Activated naive CD4-positive, alpha-beta T cell treated with anti-CD3 and anti-CD28 coated beads for 36 hours (primary cell): ENCODE data around the gene IGIP. TPM values are rescaled to one million over a fixed set of nuclear protein-coding genes. Genes with fewer than 3 reads are reported as not detected.
"Not testable (repeated sequence)": the region's sequence is repeated elsewhere in the genome, so short reads cannot be mapped to it uniquely, and the experiment has no call there.

ENCODE experiments used
- CTCF ChIA-PET: fragments of 350-600 bp; sonication (Branson Sonifier 250); formaldehyde crosslinking; loops from one replicate; lab custom pipeline; 2021; ENCODE audit warnings: antibody characterized with exemption; lab: Charles Lee
- DNase-seq: peaks from one replicate; pipeline ENCODE4 v3.0.0-alpha.2; 2020
- H3K27ac Mint-ChIP-seq: one replicate; pipeline ENCODE4 v1.8.0; 2021; ENCODE audit warnings: mild to moderate bottlenecking, mixed read lengths
- H3K27me3 Mint-ChIP-seq: one replicate; pipeline ENCODE4 v1.8.0; 2021; ENCODE audit warnings: low read depth, mixed read lengths
- H3K36me3 Mint-ChIP-seq: one replicate; pipeline ENCODE4 v1.8.0; 2021; ENCODE audit warnings: low read depth, mixed read lengths
- H3K4me1 Mint-ChIP-seq: one replicate; pipeline ENCODE4 v1.8.0; 2021; ENCODE audit warnings: low read depth, mixed read lengths
- H3K4me3 Mint-ChIP-seq: one replicate; pipeline ENCODE4 v1.8.0; 2021; ENCODE audit warnings: mild to moderate bottlenecking, moderate library complexity, mixed read lengths
- H3K9me3 Mint-ChIP-seq: one replicate; pipeline ENCODE4 v1.8.0; 2021; ENCODE audit warnings: mixed read lengths
- intact Hi-C: fragments of 100-400 bp; cut with micrococcal nuclease; formaldehyde crosslinking; loops from one replicate; pipeline ENCODE4 v1.15.1; 2023
- total RNA-seq, 2 experiments: library from RNA; stranded (reverse); gene quantifications; one replicate each; pipeline ENCODE4 v1.2.3, GENCODE V29; 2021

Gene IGIP
- total RNA-seq, 2 experiments from 2014 or later, result 1.4 to 1.6 TPM

DNA sequence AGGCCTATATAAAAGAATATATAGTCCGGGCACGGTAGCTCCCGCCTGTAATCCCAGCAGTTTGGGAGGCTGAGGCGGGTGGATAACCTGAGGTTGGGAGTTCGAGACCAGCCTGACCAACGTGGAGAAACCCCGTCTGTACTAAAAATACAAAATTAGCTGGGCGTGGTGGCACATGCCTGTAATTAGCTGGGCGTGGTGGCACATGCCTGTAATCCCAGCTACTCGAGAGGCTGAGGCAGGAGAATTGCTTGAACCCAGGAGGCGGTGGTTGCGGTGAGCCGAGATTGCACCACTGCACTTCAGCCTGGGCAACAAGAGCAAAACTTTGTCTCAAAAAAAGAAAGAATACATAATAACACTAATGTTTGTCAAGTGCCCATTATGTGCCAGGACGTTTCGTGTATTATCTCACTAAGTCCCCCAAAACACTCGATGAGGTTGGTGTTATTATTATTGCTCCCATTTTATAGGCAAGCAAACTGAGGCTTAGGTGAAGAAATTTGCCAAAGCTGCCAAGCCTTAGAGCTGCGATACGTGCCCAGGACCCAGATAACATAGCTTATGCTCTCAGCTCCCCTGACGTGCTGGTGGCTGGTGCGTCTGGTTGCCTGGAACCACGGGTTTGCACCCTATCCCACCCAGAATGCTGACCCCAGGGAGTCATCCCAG is 29.1 kb downstream of the IGIP start:
- DNase-seq, H3K27me3 Mint-ChIP-seq, H3K27ac Mint-ChIP-seq, H3K4me1 Mint-ChIP-seq, H3K36me3 Mint-ChIP-seq, H3K4me3 Mint-ChIP-seq, H3K9me3 Mint-ChIP-seq: not testable (repeated sequence)
- intact Hi-C loops, result loop anchor here (10.0 kb wide), 1 partner anchor 310 kb away; no protein-coding TSS in a partner anchor
- CTCF ChIA-PET, result interaction anchor here (0.8 to 8.7 kb wide), 5 partner anchors 9 to 112 kb away, joined by 3 to 79 read pairs (median 5); partner anchors contain the start of gene NRG2

DNA sequence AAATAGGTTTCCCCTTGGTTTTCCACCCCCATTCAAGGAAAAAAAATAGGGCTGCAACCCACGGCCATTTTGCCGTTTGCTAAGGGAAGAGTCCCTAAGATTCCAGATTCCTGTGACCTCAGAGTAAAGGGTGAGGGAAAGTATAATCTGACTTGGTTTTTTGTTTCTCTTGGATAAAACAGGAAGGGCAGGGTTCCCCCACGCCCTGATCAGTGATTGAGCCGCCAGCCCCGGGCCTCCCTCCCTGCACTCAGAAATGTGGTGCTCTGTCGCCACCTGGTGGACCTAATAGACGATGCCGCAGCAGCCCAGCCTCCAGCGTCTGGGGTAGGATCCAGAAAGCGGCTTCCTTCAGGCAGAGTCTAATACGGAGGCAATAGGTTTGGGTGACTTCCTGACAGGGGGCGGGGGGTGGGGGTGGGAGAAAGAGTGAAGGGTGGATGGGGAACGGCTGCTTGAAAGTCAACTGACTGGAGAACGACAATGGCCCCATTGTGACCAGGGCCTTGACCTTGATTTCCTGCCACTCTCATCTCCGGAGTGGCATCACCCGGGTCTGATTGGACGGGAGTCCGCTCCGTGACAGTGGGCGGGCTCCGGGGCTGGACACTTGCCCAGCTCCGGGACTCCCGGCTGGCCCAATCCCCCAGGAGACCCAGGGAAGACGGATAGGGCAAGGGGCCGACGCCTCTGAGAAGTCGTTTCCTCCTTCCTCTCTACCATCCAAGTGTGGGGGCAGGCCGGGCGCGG is 31.5 kb downstream of the IGIP start:
- H3K9me3 Mint-ChIP-seq, result no peaks in the 10 kb centered on the region
- CTCF ChIA-PET, result interaction anchor here (0.6 to 8.7 kb wide), 8 partner anchors 12 to 982 kb away, joined by 3 to 79 read pairs (median 6); no protein-coding TSS in a partner anchor
- no peak overlapping the region for H3K27ac Mint-ChIP-seq
- peak overlapping the region; percentile 42 for H3K4me3 Mint-ChIP-seq
- H3K4me1 Mint-ChIP-seq, result peaks cover 4% of the 10 kb centered on the region
- no peaks in the 10 kb centered on the region for H3K36me3 Mint-ChIP-seq
- DNase-seq, result peak; percentile 94
- intact Hi-C loops, result loop anchor here (1.0 to 10.0 kb wide), 8 partner anchors 13 to 382 kb away; partner anchors contain the start of gene NRG2
- H3K27me3 Mint-ChIP-seq, result no peaks in the 10 kb centered on the region

DNA sequence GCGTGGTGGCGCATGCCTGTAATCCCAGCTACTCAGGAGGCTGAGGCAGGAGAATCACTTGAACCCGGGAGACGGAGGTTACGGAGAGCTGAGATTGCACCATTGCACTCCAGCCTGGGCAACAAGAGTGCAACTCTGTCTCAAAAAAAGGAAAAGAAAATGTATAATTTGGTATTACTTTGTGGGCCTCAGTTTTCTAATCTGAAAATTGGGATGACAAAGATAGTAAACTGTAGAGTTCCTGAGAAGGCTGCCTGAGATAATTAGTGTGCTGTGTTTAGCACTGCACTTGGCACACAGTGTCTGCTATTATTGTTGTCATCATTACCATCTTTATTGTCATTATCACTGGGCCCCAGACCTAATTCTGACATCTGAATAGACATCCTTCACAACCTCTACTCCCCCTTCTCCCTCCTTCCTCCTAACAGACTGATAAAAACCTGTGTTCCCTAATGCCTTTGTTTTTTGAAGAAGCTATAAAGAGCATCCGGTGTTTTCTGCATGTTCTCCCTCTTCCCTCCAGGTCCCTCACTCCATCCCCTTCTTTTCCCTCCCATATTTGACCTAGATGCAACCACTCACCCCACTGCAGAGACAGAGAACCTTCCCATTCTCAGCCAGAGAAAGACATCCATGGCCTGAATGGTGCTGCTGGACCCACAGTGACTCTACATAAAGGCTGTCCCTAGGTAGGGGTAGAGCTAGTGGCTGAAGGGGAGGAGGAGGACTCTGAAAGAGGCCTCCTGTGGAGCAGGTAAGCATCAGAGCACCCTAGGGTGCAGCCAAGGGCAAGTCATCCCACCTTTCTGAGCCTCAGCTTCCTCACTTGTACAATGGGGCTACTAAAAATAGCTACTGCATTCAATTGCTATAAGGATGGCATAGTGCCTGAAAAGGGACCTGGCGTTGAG is 33.5 kb downstream of the IGIP start:
- H3K27me3 Mint-ChIP-seq, result no peaks in the 10 kb centered on the region
- intact Hi-C loops, result loop anchor here (10.0 kb wide), 1 partner anchor 314 kb away; no protein-coding TSS in a partner anchor
- no peak for DNase-seq
- H3K27ac Mint-ChIP-seq, result no peak overlapping the region
- CTCF ChIA-PET, result interaction anchor here (0.6 to 8.7 kb wide), 7 partner anchors 14 to 600 kb away, joined by 3 to 79 read pairs (median 7); no protein-coding TSS in a partner anchor
- H3K9me3 Mint-ChIP-seq, result no peaks in the 10 kb centered on the region
- H3K4me3 Mint-ChIP-seq, result no peak overlapping the region
- peaks cover 4% of the 10 kb centered on the region for H3K4me1 Mint-ChIP-seq
- no peaks in the 10 kb centered on the region for H3K36me3 Mint-ChIP-seq

DNA sequence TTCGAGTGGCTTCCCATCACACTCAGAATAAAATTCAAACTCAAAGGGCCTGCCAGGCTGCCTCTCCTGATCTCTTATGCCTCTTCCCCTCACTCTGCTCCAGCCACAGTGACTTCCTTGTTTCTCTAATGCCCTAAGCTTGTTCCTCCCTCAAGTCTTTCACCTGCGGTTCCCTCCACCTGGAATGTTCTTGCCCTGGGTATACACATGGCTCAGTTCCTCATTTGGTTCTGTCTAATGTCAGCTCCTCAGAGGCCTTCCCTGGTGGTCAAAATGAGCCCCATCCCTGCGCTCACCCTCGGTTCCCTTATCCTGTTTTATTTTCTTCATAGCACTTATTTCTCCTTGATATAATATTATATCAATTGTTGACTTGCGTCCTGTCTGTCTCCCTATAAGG is 36.5 kb downstream of the IGIP start:
- no peaks in the 10 kb centered on the region for H3K9me3 Mint-ChIP-seq
- H3K36me3 Mint-ChIP-seq, result no peaks in the 10 kb centered on the region
- intact Hi-C loops, result no loop called here
- no peak overlapping the region for H3K27ac Mint-ChIP-seq
- no peak overlapping the region for H3K4me3 Mint-ChIP-seq
- H3K4me1 Mint-ChIP-seq, result no peaks in the 10 kb centered on the region
- no peak for DNase-seq
- CTCF ChIA-PET, result interaction anchor here (0.6 kb wide), 1 partner anchor 472 kb away, joined by 5 read pairs; no protein-coding TSS in a partner anchor
- no peaks in the 10 kb centered on the region for H3K27me3 Mint-ChIP-seq

DNA sequence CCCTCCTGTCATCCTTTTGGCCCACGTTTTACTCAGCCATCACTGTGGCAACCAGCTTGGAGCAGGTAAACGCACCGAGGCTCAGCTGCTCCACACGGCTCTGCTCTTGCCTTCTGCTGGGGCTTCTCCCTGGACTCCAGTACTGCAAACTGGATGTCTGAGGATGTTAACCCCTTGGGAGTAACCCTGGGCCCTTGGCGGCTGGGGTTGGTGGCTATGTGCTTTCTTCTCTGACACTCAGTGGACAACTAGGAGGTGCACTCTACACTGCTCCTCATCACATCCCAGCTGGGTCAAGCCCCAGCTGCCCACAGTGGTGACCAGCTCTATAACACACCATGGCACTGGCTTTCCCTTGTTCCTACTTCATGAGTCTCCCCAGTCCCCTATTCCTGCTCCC is 37.0 kb downstream of the IGIP start:
- Mint-ChIP-seq H3K27me3 (no peaks in the 10 kb centered on the region), H3K27ac (no peak overlapping the region), H3K36me3 (no peaks in the 10 kb centered on the region), H3K9me3 (no peaks in the 10 kb centered on the region), H3K4me3 (no peak overlapping the region), H3K4me1 (no peaks in the 10 kb centered on the region)
- intact Hi-C loops, result no loop called here
- DNase-seq, result no peak
- CTCF ChIA-PET, result no interaction called here

DNA sequence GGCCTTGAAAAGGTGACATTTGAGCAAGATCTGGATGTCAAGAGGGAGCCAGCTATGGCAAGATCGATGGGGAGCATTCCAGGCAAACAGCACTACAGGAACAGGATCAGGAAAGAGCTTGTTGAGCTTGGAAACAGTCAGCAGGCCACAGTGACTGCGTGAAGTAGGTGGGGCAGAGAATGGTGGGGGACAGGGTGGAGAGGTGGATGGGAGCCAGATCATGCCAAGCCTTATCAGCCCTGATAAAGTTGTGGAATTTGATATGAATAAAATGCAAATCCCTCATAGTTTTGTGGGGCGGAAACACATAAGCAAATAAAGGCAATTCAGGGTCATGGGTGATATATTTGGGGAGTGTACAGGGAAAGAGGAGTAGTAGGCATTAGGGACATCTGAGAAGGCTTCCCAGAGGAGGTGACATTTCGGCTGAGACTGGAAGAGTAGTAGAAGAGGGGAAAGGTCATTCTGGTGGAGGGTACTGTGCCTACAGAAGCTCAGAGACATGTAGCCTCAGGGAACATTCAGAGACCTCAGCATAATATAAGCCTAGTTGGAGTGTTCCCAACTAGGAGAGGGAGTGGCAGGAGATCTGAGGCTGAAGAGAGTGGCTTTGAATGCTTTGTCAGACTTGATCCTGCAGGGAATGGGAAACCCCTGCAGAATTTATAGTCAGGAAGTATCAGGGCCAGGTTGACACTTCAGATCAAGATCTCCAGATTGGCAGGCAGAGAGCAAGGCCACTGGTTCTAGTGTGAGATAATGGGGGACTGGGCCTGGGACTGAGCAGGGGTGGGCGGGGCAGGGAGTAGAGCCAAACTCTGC is 39.6 kb downstream of the IGIP start:
- intact Hi-C loops, result no loop called here
- CTCF ChIA-PET, result no interaction called here
- Mint-ChIP-seq H3K36me3 (no peaks in the 10 kb centered on the region), H3K9me3 (no peaks in the 10 kb centered on the region), H3K4me3 (no peak overlapping the region), H3K4me1 (no peaks in the 10 kb centered on the region), H3K27me3 (no peaks in the 10 kb centered on the region), H3K27ac (no peak overlapping the region)
- no peak for DNase-seq

DNA sequence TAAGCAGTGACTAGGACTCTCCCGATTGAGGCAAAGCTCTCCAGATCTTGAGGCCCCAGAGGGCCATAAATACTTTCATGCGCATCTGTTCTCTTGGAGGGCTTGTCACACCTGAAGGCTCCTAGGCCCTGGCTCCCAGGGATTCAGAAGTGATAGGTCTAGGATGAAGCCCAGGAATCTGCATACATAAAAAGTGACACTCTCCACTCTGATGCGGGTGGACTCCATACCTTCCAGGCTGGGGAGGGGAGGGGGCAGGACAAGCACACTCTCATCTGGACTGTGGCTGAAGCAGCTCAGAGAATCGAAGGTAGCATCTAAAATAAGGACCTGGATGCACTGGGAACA is 40.2 kb downstream of the IGIP start:
- H3K27me3 Mint-ChIP-seq, result no peaks in the 10 kb centered on the region
- H3K27ac Mint-ChIP-seq, result no peak overlapping the region
- H3K4me3 Mint-ChIP-seq, result no peak overlapping the region
- no peaks in the 10 kb centered on the region for H3K9me3 Mint-ChIP-seq
- DNase-seq, result no peak
- intact Hi-C loops, result no loop called here
- H3K4me1 Mint-ChIP-seq, result no peaks in the 10 kb centered on the region
- CTCF ChIA-PET, result no interaction called here
- H3K36me3 Mint-ChIP-seq, result no peaks in the 10 kb centered on the region

DNA sequence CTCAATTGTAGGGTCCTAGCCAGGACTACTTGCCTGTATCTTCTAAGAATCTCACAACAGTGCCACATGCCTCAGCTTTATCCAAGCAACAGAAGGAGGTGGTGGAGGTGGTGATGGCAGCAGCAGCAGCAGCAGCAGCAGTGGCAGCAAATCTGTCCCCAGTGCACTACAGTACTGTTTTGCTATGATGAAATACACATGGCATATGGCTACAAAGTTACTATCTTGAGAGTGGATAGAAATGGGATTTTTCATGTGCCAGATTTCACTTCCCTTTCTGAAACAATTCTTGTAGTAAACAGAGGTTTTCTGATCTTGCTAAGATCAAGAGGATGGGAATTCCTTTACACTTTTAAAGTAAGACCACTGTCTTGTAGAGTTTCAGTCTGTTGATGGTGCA is 41.2 kb downstream of the IGIP start:
- no peaks in the 10 kb centered on the region for H3K9me3 Mint-ChIP-seq
- intact Hi-C loops, result no loop called here
- no peak for DNase-seq
- H3K36me3 Mint-ChIP-seq, result no peaks in the 10 kb centered on the region
- H3K27ac Mint-ChIP-seq, result no peak overlapping the region
- H3K4me1 Mint-ChIP-seq, result no peaks in the 10 kb centered on the region
- H3K4me3 Mint-ChIP-seq, result no peak overlapping the region
- CTCF ChIA-PET, result no interaction called here
- no peaks in the 10 kb centered on the region for H3K27me3 Mint-ChIP-seq

DNA sequence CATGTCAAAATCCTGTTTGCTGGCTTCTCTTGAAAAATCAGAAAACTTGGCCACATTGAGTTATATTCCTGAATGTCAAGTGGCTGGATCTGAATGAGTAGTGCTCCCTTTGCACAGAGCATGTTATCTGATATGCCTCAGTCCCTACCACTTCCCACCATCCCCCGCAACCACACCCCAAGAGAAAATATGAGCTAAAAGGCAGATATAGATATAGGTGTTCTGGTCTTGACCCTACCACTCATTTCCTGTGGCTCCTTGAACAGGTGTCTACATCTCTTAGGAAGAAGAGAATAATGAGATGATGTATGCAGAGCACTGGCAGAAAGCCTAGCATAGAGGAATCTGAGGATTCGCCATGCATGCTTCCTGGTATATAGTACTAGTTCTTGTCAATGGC is 42.6 kb downstream of the IGIP start:
- no peaks in the 10 kb centered on the region for H3K4me1 Mint-ChIP-seq
- no peak overlapping the region for H3K27ac Mint-ChIP-seq
- CTCF ChIA-PET, result no interaction called here
- H3K36me3 Mint-ChIP-seq, result no peaks in the 10 kb centered on the region
- H3K27me3 Mint-ChIP-seq, result no peaks in the 10 kb centered on the region
- H3K9me3 Mint-ChIP-seq, result no peaks in the 10 kb centered on the region
- DNase-seq, result no peak
- H3K4me3 Mint-ChIP-seq, result no peak overlapping the region
- intact Hi-C loops, result no loop called here

DNA sequence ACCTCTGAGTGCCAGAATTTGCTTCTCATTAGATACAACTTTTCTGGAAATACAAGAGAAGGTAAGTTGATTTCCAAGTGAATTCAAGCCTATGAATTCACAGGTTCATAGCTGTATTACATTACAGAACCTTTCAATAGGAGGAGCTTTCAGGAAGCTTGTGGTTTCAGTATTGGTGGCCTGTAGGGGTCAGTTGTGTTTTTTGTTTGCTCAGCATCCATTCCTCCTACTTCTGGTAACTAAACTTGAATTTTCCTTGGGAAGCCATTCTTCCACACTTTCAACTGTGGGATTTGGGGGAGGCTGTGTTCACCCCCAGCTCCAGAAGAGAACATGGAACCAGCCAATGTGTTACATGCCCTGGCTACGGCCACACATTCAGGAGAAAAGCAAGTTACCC is 43.7 kb downstream of the IGIP start:
- H3K4me3 Mint-ChIP-seq, result no peak overlapping the region
- no peak for DNase-seq
- intact Hi-C loops, result no loop called here
- no peaks in the 10 kb centered on the region for H3K9me3 Mint-ChIP-seq
- no peaks in the 10 kb centered on the region for H3K27me3 Mint-ChIP-seq
- H3K4me1 Mint-ChIP-seq, result peaks cover 6% of the 10 kb centered on the region
- H3K27ac Mint-ChIP-seq, result no peak overlapping the region
- CTCF ChIA-PET, result interaction anchor here (0.6 to 1.6 kb wide), 4 partner anchors 13 to 95 kb away, joined by 3 to 7 read pairs (median 4); no protein-coding TSS in a partner anchor
- no peaks in the 10 kb centered on the region for H3K36me3 Mint-ChIP-seq

DNA sequence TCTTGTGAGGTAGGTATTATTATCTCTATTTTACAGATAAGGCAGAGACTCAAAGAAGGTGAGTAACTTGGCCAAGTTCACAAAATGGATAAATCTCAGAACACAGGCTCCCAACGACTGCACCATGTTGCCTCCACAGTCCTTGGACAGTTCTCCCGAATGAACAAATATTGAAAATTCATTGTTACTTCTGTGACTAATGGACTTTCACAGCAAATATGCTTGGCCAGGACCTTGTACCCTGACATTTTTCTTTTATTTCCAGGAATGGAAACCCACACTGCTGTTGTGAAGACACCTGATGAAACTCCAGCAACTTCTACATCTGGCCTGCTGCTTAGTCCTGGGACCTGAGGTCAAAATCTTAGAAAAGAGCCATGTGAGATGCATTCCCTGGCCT is 46.7 kb downstream of the IGIP start:
- no peaks in the 10 kb centered on the region for H3K36me3 Mint-ChIP-seq
- no peak overlapping the region for H3K27ac Mint-ChIP-seq
- peaks cover 12% of the 10 kb centered on the region for H3K4me1 Mint-ChIP-seq
- intact Hi-C loops, result no loop called here
- CTCF ChIA-PET, result no interaction called here
- no peak for DNase-seq
- no peaks in the 10 kb centered on the region for H3K9me3 Mint-ChIP-seq
- peaks cover 2% of the 10 kb centered on the region for H3K27me3 Mint-ChIP-seq
- H3K4me3 Mint-ChIP-seq, result no peak overlapping the region
